ENCODE data around the gene ASIC3.
"Not testable (repeated sequence)": the region's sequence is repeated elsewhere in the genome, so short reads cannot be mapped to it uniquely, and the experiment has no call there.

The ASIC3 gene

DNA sequence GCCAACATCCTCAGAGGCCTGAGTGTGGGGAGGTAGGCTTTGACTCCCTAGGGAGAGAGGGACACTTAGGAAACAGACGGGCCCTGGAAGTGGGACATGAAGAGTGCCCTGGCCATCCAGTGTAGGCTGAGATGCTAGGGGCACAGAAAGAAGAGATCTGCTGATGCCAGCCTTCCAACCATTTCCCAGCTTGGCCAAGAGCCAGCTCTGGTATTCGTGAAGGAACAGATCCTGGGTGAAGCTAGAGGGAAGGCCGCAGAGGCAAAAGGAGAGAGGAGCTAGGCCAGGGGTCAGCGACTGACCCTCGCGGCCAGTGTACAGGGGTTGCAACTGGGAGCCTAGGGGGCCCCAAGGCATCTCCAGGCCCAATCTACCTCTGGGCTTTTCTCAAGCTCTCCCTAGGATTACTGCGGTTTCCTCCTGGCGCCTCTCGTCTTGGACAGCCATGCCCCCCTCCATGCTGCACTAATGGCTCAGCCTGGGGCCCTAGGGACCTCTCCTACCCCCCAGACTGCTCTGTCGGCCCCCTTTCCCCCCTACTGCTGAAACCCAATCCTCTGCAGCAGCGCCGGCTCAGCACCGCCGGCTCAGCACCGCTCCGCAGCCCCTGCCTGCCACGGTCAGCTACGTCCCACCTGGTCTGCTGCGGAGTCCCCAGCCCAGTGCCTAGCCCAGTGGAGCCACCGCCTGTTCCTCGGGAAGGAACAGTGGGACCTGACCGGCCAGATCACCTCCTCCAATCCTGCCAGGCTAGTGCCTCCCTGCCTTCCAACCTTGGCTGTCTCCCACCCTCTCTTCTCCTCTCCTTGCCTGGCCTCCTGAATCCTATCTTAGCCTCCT, at the start of gene ASIC3:
ASIC3 (plus strand) TSS at position 556 of the 840 bp plus-strand sequence. CDS start 355 bp downstream, outside the sequence.
- no peak for DNase-seq

GRCh38 chr7:150999001-150999400, 49.3 kb upstream of the ASIC3 start:
- DNase-seq = no peak

DNA sequence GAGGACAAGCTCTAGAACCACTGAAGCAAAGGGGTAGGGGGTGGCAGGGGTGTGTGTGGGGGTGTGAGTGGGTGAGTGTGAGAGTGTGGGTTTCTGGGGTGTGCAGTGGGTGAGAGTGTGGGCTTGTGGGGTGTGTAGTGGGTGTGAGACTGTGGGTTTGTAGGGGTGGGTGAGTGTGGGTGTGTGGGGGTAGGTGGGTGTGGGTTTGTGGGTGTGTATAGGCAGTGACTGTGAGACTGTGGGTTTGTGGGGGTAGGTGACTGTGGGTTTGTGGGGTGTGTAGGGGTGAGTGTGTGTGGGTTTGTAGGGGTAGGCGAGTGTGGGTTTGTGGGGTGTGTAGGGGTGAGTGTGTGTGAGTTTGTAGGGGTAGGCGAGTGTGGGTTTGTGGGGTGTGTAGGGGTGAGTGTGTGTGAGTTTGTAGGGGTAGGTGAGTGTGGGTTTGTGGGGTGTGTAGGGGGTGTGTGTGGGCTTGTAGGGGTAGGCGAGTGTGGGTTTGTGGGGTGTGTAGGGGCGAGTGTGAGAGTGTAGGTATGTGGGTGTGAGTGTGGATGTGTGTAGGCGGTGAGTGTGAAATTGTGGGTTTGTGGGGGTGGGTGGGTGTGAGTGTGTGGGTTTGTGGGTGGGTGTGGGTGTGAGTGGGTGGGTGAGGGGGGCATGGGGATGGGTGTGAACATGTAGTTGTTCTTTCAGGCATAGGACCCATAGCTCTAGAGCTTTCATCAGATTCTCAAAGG, 48.7 kb upstream of the ASIC3 start:
- no peak for DNase-seq

- DNase-seq = no peak
Observed at GRCh38 chr7:151000897-151001495, 47.3 kb upstream of the ASIC3 start.

DNA sequence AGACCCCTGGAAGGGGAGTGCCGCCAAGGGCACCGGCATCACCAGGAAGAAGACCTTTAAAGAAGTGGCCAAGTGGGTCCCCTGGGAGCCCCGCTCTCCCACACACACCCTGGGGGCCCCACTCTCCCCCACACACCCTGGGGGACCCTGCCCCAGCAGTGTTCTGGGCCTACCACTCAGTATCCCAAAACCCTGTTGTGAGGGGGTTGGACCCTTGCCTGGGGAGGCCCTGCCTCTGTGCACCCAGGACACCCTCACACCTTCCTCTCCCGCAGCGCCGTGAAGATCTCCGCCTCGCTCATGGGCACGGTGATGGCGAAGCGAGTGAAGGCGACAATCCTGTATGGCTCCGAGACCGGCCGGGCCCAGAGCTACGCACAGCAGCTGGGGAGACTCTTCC, 46.8 kb upstream of the ASIC3 start:
- no peak for DNase-seq

DNA sequence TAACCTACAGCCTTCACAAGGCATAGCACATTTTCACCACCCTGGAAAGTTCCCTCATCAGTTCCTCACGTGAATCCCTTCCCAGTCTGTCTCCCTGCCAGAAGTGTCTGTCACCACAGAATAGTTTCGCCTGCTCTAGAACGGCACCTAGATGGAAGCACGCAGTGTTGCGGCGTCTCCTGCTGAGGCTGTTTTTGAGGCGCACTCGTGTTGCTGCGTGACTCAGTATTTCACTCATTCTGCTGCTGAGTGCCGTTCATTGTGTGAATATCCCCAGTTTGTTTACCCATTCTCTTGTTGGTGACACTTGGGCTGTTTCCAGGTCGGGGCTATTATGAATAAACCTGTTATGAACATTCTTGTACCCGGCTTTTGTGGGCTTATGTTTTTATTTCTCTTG, 44.8 kb upstream of the ASIC3 start:
- DNase-seq = peak; percentile 36 to 77

DNA sequence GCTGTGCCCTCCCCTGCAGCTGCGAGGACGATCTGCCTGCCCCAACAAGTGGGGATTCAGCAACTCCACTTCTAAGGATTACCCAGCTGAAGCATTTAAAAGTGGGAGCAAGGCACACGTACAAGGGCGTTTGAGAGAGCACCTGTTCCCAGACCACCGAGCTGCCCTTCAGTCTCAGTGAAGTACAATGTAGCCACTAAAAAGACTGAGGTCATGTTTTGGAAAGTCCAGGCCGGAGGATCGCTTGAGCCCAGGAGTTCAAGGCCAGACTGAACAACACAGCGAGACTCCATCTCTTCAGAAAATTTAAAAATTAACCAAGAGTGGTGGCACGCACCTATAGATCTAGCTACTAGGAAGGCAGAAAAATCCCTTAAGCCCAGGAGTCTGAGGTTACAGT, 42.8 kb upstream of the ASIC3 start:
- no peak for DNase-seq

- DNase-seq = no peak
Observed at GRCh38 chr7:151006590-151007300, 41.6 kb upstream of the ASIC3 start.

GRCh38 chr7:151007469-151007898, 40.8 kb upstream of the ASIC3 start:
- no peak for DNase-seq

- DNase-seq = no peak
Observed at GRCh38 chr7:151008143-151008510, 40.2 kb upstream of the ASIC3 start.

DNA sequence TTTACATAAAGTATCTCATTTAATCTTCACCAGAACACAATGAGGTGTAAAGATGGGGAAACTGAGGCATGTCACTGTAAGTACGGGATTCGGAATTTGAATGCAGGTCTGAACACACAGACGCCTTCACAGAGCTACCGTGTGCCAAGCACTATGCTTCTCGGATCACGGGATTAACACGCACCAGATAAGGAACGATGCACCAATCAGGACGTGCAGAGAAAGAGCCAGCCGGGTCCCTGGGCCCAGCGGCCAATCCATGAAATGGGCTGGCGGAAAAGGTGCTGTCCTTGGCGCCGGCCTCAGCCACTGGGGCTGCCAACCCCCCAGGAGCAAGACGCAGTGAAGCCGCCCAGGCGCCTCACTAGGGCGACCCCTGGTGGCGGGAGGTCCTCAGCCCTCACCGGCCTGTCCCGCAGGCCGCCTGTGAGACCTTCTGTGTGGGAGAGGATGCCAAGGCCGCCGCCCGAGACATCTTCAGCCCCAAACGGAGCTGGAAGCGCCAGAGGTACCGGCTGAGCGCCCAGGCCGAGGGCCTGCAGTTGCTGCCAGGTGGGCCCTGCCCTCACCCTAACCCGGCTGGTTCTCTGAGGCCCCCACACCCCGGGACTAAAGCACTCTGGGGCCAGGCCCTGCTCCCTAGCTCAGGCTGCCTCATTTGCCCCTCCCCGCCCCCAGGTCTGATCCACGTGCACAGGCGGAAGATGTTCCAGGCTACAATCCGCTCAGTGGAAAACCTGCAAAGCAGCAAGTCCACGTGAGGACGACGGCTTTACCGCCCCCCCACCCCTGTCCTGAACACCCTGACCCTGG, 39.6 kb upstream of the ASIC3 start:
- DNase-seq = no peak

DNA sequence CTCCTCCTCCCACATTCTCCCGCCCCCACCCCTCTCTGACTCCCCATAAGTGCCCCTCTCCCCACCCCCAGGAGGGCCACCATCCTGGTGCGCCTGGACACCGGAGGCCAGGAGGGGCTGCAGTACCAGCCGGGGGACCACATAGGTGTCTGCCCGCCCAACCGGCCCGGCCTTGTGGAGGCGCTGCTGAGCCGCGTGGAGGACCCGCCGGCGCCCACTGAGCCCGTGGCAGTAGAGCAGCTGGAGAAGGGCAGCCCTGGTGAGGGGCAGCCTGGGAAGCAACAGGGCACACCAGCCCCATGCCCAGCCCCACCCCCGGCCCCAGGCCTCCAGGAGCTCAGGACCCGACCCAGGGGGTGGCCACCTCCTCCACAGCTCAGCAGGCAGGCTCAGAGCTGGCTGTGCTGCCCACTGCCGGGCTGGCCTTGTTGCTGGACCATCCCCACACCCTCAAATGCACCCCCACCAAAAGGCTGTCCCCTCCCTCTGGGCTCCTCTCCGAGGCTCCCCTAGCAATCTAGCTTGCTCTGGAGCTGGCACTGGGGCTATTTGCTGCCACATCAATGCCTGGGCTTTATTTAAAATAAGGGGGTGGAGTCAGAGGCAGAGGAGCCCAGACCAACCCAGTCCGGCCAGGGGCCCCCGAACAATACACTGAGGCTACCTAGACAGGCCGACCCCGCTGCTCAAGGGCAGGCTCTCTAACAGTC, 38.8 kb upstream of the ASIC3 start:
- no peak for DNase-seq

GRCh38 chr7:151010037-151010306, 38.4 kb upstream of the ASIC3 start:
- DNase-seq = no peak

DNA sequence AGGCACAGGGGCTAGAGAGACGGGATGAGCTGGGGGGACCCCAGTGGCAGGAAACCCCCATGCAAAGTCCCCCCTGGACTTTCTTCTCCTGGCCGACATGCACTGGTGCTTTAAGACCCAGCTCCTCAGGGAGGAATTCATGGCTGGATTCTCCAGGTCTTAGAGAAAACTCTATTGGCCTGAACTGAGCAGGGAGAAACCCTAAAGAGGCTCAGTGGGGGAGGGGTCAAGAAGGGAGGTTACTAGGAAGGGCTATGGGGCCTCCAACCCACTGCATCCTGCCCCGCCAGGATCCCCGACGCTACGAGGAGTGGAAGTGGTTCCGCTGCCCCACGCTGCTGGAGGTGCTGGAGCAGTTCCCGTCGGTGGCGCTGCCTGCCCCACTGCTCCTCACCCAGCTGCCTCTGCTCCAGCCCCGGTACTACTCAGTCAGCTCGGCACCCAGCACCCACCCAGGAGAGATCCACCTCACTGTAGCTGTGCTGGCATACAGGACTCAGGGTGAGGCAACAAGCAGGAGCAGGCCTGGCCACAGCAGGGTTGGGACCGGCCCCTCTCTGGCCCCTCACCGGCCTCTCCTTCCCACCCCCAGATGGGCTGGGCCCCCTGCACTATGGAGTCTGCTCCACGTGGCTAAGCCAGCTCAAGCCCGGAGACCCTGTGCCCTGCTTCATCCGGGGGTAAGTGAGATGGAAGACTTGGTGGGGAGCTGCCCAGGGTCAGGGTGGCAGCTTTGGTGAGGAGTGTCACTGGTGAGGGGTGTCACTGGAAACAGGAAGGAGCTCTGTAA, 37.8 kb upstream of the ASIC3 start:
- DNase-seq = no peak

DNA sequence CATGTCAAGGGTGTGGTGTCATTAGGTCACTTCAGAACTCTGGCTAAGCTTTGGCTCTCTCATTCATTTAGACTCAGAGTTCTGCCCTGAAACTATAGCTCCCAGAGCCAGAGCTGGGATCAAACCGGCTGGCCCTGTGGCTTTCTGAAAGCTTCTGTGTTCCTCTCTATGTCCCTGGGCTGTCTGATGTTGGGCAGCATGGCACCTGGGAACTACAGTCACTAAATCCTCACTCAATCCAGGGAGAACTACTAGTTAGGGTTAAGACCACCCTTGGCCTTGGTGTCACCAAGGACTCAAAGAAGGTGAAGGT, 37.3 kb upstream of the ASIC3 start:
- no peak for DNase-seq

DNA sequence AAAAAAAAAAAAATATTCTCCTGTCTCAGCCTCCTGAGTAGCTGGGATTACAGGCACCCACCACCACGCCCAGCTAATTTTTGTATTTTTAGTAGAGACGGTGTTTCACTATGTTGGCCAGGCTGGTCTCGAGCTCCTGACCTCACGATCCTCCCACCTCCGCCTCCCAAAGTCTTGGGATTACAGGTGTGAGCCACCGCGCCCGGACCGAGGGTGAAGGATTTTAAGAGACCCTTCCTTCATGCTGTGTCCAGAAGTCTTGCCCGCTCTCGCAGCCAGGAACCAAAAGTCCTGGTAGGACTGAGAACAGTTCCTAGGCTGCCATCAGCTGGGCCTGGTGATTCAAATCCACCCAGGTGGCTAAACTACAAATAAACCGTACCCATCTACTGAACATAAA, 36.7 kb upstream of the ASIC3 start:
- DNase-seq = not testable (repeated sequence)

- no peak for DNase-seq
Observed at GRCh38 chr7:151012031-151012692, 36.2 kb upstream of the ASIC3 start.

DNA sequence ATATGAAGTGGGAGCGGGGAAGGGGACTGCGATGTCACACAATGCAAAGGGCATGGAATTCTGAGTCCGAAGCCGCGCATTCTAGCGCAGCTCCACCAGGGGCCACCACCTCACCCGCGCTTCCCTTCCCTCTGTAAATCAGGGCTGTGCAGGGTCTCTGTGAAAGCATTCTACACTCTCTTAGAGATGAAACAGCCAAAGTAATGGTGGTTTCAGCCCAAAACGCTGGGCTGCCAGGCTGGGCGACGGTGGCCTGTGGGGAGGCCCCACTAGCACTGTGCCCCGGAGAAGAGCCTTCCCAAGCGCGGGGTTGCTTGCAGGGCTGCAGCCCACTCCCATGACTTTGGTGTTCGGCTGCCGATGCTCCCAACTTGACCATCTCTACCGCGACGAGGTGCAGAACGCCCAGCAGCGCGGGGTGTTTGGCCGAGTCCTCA, 35.4 kb upstream of the ASIC3 start:
- peak; percentile 27 to 49 for DNase-seq

DNA sequence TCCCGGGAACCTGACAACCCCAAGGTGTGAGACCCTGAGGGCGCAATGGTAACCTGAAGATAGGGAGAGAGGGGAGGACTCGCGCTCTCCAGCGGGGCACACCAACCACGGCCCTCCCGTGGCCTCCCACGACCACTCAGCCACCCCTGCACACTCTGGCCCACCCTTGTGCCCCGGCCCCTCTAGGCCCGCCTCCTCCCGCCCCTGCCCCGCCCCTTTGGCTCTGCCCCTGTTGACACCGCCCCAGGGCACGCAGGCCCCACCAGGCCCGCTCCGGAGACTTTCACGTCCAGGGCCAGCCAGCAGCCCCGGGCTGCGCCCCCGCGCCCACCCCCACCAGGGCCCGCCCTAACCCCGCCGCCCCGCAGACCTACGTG, 35.0 kb upstream of the ASIC3 start:
- no peak for DNase-seq

DNA sequence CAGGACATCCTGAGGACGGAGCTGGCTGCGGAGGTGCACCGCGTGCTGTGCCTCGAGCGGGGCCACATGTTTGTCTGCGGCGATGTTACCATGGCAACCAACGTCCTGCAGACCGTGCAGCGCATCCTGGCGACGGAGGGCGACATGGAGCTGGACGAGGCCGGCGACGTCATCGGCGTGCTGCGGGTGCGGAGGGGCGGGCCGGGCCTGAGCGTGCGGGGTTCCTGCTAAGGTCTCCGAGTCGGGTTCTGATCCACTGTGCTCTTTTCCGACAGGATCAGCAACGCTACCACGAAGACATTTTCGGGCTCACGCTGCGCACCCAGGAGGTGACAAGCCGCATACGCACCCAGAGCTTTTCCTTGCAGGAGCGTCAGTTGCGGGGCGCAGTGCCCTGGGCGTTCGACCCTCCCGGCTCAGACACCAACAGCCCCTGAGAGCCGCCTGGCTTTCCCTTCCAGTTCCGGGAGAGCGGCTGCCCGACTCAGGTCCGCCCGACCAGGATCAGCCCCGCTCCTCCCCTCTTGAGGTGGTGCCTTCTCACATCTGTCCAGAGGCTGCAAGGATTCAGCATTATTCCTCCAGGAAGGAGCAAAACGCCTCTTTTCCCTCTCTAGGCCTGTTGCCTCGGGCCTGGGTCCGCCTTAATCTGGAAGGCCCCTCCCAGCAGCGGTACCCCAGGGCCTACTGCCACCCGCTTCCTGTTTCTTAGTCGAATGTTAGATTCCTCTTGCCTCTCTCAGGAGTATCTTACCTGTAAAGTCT, 34.4 kb upstream of the ASIC3 start:
- DNase-seq = peak; percentile 31 to 56

Measured in NCI-H2081 (cell line).